HepG2 (cell line): Measurements from ENCODE around the gene FGF21. TPM values are rescaled to one million over a fixed set of nuclear protein-coding genes. Genes with fewer than 3 reads are reported as not detected.
A peak's percentile ranks its signal among the peaks of the same experiment; 100 is the strongest.

Experiments used
- CEBPG ChIP-seq: IDR thresholded peaks from 2 replicates; pipeline ENCODE4 v1.6.1; 2016
- MAF1 ChIP-seq: sonication (generic); formaldehyde crosslinking; IDR thresholded peaks from 2 replicates; pipeline ENCODE4 v1.5.0; 2020; ENCODE audit warnings: missing genetic modification reagents, borderline replicate concordance
- MAZ ChIP-seq, 2 experiments: sonication (generic) in 1 of 2; formaldehyde crosslinking in 1 of 2; IDR thresholded peaks; 2 replicates each; pipeline versions ENCODE4 v1.5.0 to v1.6.1; 2012 to 2020; ENCODE audit warnings: low read depth in 2 of 2, mild to moderate bottlenecking in 2 of 2, borderline replicate concordance in 1 of 2, improper control_type of control experiment in 1 of 2, low read length in 1 of 2, missing genetic modification reagents in 1 of 2, moderate library complexity in 1 of 2
- MZF1 ChIP-seq: sonication (generic); formaldehyde crosslinking; IDR thresholded peaks from 2 replicates; pipeline ENCODE4 v1.8.1; 2023; ENCODE audit warnings: mild to moderate bottlenecking, missing genetic modification reagents, borderline replicate concordance
- SPEN ChIP-seq: sonication (generic); formaldehyde crosslinking; IDR thresholded peaks from 2 replicates; pipeline ENCODE4 v1.5.1; 2020; ENCODE audit warnings: low read depth, mild to moderate bottlenecking, missing genetic modification reagents
- SRY ChIP-seq: sonication (generic); formaldehyde crosslinking; IDR thresholded peaks from 2 replicates; pipeline ENCODE4 v1.8.0; 2022; ENCODE audit warnings: mild to moderate bottlenecking, missing genetic modification reagents
- ZFAT ChIP-seq: sonication (generic); formaldehyde crosslinking; conservative IDR thresholded peaks from 2 replicates; pipeline ENCODE4 v1.8.1; 2023; ENCODE audit warnings: missing genetic modification reagents, inconsistent platforms
- ZNF33A ChIP-seq: sonication (generic); formaldehyde crosslinking; IDR thresholded peaks from 2 replicates; pipeline ENCODE4 v1.5.1; 2020; ENCODE audit warnings: missing genetic modification reagents, mild to moderate bottlenecking, moderate library complexity, borderline replicate concordance
- ZNF441 ChIP-seq: sonication (generic); formaldehyde crosslinking; IDR thresholded peaks from 2 replicates; pipeline ENCODE4 v1.7.0; 2021; ENCODE audit warnings: missing genetic modification reagents, borderline replicate concordance
- polyA plus RNA-seq, 8 experiments: library from polyadenylated mRNA; depleted of rRNA in 3 of 8; stranded (reverse) in 7 of 8; unstranded in 1 of 8; fragments of >200 nt; fragmentation: Illumina TruSeq in 4 of 8; extraction: Trizol in 4 of 8; gene quantifications; 2 replicates each; pipeline versions ENCODE4 v1.2.1 to v1.2.3, GENCODE V29; 2011 to 2016; ENCODE audit warnings: low read depth in 4 of 8, missing spikeins in 1 of 8, mixed read lengths in 1 of 8; ENCODE audit not compliant: insufficient read depth in 1 of 8
- total RNA-seq, 5 experiments: library from RNA; depleted of rRNA; stranded (reverse); fragments of >200 nt; fragmentation: Illumina TruSeq; extraction: Trizol; gene quantifications; 2 replicates each; pipeline ENCODE4 v1.2.3, GENCODE V29; 2016; ENCODE audit warnings: low read depth in 1 of 5
- TF ChIP-seq, protein P1 (sequence below): sonication (generic); formaldehyde crosslinking; IDR thresholded peaks from 2 replicates; pipeline ENCODE4 v1.4.0; 2020; ENCODE audit warnings: mild to moderate bottlenecking, missing genetic modification reagents
- TF ChIP-seq, protein P2 (sequence below), 2 experiments: fragments of 450-650 bp in 1 of 2; sonication (generic) in 1 of 2; formaldehyde crosslinking; IDR thresholded peaks; 2 replicates each; pipeline versions ENCODE4 v1.5.0 to v1.8.0; 2020 to 2022; ENCODE audit warnings: mild to moderate bottlenecking in 1 of 2, missing genetic modification reagents in 1 of 2
- TF ChIP-seq, protein P3 (sequence below): sonication (generic); formaldehyde crosslinking; IDR thresholded peaks from 2 replicates; pipeline ENCODE4 v1.9.0; 2022; ENCODE audit warnings: low read depth, missing genetic modification reagents
- TF ChIP-seq, protein P4 (sequence below), 2 experiments: sonication (generic) in 1 of 2; formaldehyde crosslinking in 1 of 2; IDR thresholded peaks; 2 replicates each; pipeline versions ENCODE4 v1.4.0 to v1.6.1; 2018 to 2020; ENCODE audit warnings: missing genetic modification reagents in 2 of 2, borderline replicate concordance in 1 of 2, low read depth in 1 of 2, mild to moderate bottlenecking in 1 of 2, missing biosample characterization in 1 of 2

FGF21 gene
- total and polyA plus RNA-seq, 2 of the 13 experiments (the other 11 are each of a cell fraction or from before 2014, with no cell fraction given) = 0.17 TPM; not detected in 1

DNA sequence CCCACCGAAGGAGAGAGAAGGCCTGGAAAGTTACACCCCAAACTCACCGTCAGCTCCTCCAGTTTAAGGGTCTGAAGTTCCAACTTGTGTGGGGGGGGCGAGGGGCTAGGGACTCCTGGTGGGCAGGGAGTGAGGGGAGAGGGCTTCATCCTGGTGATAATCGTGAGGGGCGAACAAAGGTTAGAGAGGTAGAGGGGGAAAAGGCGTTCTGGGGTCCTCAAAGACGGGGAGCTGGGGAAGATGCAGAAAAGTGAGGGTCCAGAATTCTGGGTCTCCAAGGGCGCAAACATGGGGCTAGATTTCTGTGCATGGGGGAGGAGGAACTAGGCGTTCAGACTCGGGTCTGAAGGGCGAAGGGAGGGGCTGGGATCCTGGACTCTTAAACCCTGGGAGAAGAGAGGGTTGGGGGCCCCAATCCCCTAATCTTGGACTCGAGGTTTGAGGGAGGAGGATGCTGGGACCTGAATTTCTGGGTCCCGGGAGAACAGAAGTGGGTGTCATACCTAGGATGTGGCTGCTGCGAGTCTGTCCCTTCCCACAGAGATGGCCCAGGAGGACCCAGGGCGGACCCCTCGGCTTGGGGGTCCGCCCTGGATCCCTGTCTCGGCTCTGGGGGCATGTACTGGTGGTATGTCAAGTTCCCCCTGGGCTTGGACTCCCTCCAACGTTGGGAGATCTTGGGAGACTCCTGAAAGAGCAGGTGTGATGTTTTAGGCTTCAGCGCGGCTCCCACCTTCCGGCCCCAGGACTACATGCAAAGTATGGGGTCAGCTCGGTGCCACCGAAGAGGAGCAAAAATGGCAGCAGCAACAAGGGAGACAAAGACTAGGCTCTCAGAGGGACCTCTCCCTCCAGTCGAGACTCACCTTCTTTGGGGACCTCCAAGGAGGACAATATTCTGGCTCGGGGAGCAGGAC, 40.3 kb upstream of the FGF21 start (continued):
- TF ChIP-seq, protein P1, sequence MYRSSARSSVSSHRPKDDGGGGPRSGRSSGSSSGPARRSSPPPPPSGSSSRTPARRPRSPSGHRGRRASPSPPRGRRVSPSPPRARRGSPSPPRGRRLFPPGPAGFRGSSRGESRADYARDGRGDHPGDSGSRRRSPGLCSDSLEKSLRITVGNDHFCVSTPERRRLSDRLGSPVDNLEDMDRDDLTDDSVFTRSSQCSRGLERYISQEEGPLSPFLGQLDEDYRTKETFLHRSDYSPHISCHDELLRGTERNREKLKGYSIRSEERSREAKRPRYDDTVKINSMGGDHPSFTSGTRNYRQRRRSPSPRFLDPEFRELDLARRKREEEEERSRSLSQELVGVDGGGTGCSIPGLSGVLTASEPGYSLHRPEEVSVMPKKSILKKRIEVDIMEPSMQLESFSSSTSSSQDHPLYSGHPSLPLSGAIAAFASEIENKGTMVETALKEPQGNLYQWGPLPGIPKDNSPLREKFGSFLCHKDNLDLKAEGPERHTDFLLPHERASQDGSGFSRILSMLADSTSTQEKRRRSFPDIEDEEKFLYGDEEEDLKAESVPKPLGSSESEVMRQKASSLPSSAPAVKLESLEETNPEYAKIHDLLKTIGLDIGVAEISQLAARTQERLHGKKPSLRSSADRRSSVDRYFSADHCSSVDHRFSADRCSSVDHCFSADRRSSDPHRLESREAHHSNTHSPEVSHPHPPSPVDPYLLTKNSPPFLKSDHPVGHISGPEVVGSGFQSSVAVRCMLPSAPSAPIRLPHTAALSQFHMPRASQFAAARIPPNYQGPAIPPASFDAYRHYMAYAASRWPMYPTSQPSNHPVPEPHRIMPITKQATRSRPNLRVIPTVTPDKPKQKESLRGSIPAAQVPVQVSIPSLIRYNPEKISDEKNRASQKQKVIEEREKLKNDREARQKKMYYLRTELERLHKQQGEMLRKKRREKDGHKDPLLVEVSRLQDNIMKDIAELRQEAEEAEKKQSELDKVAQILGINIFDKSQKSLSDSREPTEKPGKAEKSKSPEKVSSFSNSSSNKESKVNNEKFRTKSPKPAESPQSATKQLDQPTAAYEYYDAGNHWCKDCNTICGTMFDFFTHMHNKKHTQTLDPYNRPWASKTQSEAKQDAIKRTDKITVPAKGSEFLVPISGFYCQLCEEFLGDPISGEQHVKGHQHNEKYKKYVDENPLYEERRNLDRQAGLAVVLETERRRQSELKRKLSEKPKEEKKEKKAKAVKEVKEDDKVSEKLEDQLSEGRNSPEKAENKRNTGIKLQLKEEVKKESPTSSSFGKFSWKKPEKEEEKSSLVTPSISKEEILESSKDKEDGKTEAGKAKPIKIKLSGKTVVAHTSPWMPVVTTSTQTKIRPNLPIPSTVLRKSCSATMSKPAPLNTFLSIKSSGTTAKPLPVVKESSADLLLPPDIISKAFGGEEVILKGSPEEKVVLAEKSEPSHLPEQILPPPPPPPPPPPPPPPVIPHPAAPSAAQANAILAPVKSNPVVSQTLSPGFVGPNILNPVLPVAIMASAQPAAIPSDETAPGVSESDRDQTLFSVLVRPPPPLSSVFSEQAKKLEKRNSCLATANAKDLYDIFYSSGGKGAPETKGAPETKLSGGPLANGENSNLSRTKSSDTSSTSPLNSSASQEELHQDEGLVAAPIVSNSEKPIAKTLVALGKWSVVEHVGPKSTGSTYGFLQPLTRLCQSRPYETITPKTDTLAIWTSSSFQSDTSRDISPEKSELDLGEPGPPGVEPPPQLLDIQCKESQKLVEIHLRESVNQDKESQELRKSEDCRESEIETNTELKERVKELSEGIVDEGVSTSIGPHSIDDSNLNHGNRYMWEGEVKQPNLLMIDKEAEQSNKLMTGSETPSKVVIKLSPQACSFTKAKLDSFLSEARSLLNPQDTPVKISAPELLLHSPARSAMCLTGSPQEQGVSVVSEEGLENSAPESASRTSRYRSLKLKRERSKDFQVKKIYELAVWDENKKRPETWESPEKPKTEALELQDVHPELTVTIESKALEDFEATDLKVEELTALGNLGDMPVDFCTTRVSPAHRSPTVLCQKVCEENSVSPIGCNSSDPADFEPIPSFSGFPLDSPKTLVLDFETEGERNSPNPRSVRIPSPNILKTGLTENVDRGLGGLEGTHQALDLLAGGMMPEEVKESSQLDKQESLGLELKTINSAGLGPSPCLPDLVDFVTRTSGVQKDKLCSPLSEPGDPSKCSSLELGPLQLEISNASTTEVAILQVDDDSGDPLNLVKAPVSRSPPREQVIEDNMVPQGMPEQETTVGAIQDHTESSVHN (CRISPR knock-in tag) = no peak
- TF ChIP-seq ZNF33A = no peak
- no peak for TF ChIP-seq MAZ (IDR thresholded peaks at IDR 0.05; ENCODE audit: borderline replicate concordance, low read depth, low read length)
- TF ChIP-seq MAZ (CRISPR knock-in tag; IDR thresholded peaks at IDR 0.05; ENCODE audit: low read depth) = peak; percentile 24; the same call in 1 of the 2 replicates
- peak; percentile 4; the same call in 1 of the 2 replicates for TF ChIP-seq SPEN (CRISPR knock-in tag)
- TF ChIP-seq, protein P2, sequence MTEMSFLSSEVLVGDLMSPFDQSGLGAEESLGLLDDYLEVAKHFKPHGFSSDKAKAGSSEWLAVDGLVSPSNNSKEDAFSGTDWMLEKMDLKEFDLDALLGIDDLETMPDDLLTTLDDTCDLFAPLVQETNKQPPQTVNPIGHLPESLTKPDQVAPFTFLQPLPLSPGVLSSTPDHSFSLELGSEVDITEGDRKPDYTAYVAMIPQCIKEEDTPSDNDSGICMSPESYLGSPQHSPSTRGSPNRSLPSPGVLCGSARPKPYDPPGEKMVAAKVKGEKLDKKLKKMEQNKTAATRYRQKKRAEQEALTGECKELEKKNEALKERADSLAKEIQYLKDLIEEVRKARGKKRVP (CRISPR knock-in tag; IDR thresholded peaks at IDR 0.05) = no peak
- TF ChIP-seq SRY = 0 out of 2 replicates have a peak, but pooled peaks have one; percentile 28
- no peak for TF ChIP-seq MZF1
- no peak for TF ChIP-seq ZNF441
- no peak for TF ChIP-seq ZFAT (CRISPR knock-in tag)
- TF ChIP-seq, protein P3, sequence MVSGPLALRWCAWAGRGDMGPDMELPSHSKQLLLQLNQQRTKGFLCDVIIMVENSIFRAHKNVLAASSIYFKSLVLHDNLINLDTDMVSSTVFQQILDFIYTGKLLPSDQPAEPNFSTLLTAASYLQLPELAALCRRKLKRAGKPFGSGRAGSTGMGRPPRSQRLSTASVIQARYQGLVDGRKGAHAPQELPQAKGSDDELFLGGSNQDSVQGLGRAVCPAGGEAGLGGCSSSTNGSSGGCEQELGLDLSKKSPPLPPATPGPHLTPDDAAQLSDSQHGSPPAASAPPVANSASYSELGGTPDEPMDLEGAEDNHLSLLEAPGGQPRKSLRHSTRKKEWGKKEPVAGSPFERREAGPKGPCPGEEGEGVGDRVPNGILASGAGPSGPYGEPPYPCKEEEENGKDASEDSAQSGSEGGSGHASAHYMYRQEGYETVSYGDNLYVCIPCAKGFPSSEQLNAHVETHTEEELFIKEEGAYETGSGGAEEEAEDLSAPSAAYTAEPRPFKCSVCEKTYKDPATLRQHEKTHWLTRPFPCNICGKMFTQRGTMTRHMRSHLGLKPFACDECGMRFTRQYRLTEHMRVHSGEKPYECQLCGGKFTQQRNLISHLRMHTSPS (CRISPR knock-in tag) = no peak
- TF ChIP-seq, protein P4, sequence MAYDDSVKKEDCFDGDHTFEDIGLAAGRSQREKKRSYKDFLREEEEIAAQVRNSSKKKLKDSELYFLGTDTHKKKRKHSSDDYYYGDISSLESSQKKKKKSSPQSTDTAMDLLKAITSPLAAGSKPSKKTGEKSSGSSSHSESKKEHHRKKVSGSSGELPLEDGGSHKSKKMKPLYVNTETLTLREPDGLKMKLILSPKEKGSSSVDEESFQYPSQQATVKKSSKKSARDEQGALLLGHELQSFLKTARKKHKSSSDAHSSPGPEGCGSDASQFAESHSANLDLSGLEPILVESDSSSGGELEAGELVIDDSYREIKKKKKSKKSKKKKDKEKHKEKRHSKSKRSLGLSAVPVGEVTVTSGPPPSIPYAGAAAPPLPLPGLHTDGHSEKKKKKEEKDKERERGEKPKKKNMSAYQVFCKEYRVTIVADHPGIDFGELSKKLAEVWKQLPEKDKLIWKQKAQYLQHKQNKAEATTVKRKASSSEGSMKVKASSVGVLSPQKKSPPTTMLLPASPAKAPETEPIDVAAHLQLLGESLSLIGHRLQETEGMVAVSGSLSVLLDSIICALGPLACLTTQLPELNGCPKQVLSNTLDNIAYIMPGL (CRISPR knock-in tag; IDR thresholded peaks at IDR 0.05; ENCODE audit: borderline replicate concordance in 1 of 2, low read depth in 1 of 2) = no peak; a peak in 1 of 4 replicates
- no peak for TF ChIP-seq CEBPG (CRISPR knock-in tag)
- no peak for TF ChIP-seq MAF1
